MG63 (cell line): ENCODE data around the gene GCLC. TPM values are rescaled to one million over a fixed set of nuclear protein-coding genes. Genes with fewer than 3 reads are reported as not detected.

Source experiments
- DNase-seq: peaks from one replicate; pipeline ENCODE4 v3.0.0-alpha.2; 2020
- H3K27me3 ChIP-seq: fragments of 250-450 bp; sonication (Bioruptor Pico); 2 replicates; pipeline ENCODE4 v1.5.1; 2020; ENCODE audit warnings: mild to moderate bottlenecking, moderate library complexity
- H3K36me3 ChIP-seq: fragments of 250-450 bp; sonication (Bioruptor Pico); 2 replicates; pipeline ENCODE4 v1.5.1; 2020; ENCODE audit warnings: mild to moderate bottlenecking, moderate library complexity
- H3K4me3 ChIP-seq: fragments of 250-450 bp; sonication (Bioruptor Pico); 2 replicates; pipeline ENCODE4 v1.5.1; 2020; ENCODE audit warnings: mild to moderate bottlenecking, moderate library complexity
- H3K9me3 ChIP-seq: fragments of 250-450 bp; sonication (Bioruptor Pico); 2 replicates; pipeline ENCODE4 v1.5.1; 2020; ENCODE audit warnings: mild to moderate bottlenecking, moderate library complexity
- total RNA-seq: library from RNA; depleted of rRNA; stranded (reverse); fragments of >200 nt; shearing (Covaris generic); gene quantifications from 2 replicates; pipeline ENCODE4 v1.2.3, GENCODE V29; 2014; ENCODE audit warnings: low replicate concordance; rRNA removed

Gene GCLC
- total RNA-seq, 1 experiment from 2014 or later: 7.0 TPM

- H3K36me3 ChIP-seq: no peaks in the 10 kb centered on the region
- H3K27me3 ChIP-seq: no peaks in the 10 kb centered on the region
- no peaks in the 10 kb centered on the region for H3K9me3 ChIP-seq
- no peak for DNase-seq
- H3K4me3 ChIP-seq: no peak overlapping the region
Observed at GRCh38 chr6:53456809-53457208, 88.1 kb downstream of the GCLC start.

GRCh38 chr6:53455678-53456077 lies 89.2 kb downstream of the GCLC start:
- no peak for DNase-seq
- Histone ChIP-seq H3K27me3 (no peaks in the 10 kb centered on the region), H3K4me3 (no peak overlapping the region), H3K36me3 (no peaks in the 10 kb centered on the region), H3K9me3 (no peaks in the 10 kb centered on the region)

GRCh38 chr6:53451165-53451564 lies 93.7 kb downstream of the GCLC start:
- no peaks in the 10 kb centered on the region for H3K27me3 ChIP-seq
- DNase-seq: no peak
- no peaks in the 10 kb centered on the region for H3K36me3 ChIP-seq
- no peak overlapping the region for H3K4me3 ChIP-seq
- H3K9me3 ChIP-seq: no peaks in the 10 kb centered on the region

GRCh38 chr6:53447865-53448264 lies 97.0 kb downstream of the GCLC start:
- Histone ChIP-seq H3K9me3 (no peaks in the 10 kb centered on the region), H3K4me3 (no peak overlapping the region), H3K27me3 (no peaks in the 10 kb centered on the region), H3K36me3 (no peaks in the 10 kb centered on the region)
- no peak for DNase-seq

Other genes starting within 250 kb of the GCLC start
- 12.4 and 13.7 TPM in 2 replicates for gene ELOVL5, start 196.2 kb downstream of the GCLC start, total RNA-seq
- not detected in 2 replicates for gene KLHL31, start 120.7 kb upstream of the GCLC start, total RNA-seq
- gene LRRC1, start 249.9 kb upstream of the GCLC start, total RNA-seq: 0.62 and 0.72 TPM in 2 replicates